GM23248 (cell line): ENCODE results near the gene MPST. TPM values are rescaled to one million over a fixed set of nuclear protein-coding genes. Genes with fewer than 3 reads are reported as not detected.

ENCODE experiments used
- DNase-seq: peaks from one replicate; pipeline ENCODE4 v3.0.0-alpha.2; 2015
- H2AFZ ChIP-seq: fragments of 200-600 bp; sonication (generic); 2 replicates; pipeline ENCODE4 v1.6.1; 2016; ENCODE audit warnings: antibody characterized with exemption
- H3F3A ChIP-seq: fragments of 200-600 bp; sonication (generic); 2 replicates; pipeline ENCODE4 v1.6.1; 2016; ENCODE audit warnings: mild to moderate bottlenecking, antibody characterized with exemption, mixed run types; ENCODE audit not compliant: insufficient read depth
- H3K27ac ChIP-seq: fragments of 200-600 bp; sonication (generic); 2 replicates; pipeline ENCODE4 v1.5.1; 2016; ENCODE audit warnings: mild to moderate bottlenecking
- H3K27me3 ChIP-seq: fragments of 200-600 bp; sonication (generic); replicated peaks from 2 replicates; pipeline ENCODE4 v1.6.1; 2016; ENCODE audit warnings: mild to moderate bottlenecking; ENCODE audit not compliant: insufficient read depth
- H3K36me3 ChIP-seq: fragments of 200-600 bp; sonication (generic); 2 replicates; pipeline ENCODE4 v1.6.1; 2016; ENCODE audit warnings: low read depth, mild to moderate bottlenecking
- H3K4me1 ChIP-seq: fragments of 200-600 bp; sonication (generic); 2 replicates; pipeline ENCODE4 v1.6.1; 2016; ENCODE audit warnings: mild to moderate bottlenecking; ENCODE audit not compliant: insufficient read depth
- H3K4me2 ChIP-seq: fragments of 200-600 bp; sonication (generic); one replicate; pipeline ENCODE4 v1.6.1; 2016; ENCODE audit warnings: mild to moderate bottlenecking; ENCODE audit not compliant: unreplicated experiment
- H3K4me3 ChIP-seq: fragments of 200-600 bp; sonication (generic); 2 replicates; pipeline ENCODE4 v1.5.1; 2016; ENCODE audit warnings: mild to moderate bottlenecking
- H3K79me2 ChIP-seq: fragments of 200-600 bp; sonication (generic); 2 replicates; pipeline ENCODE4 v1.6.1; 2016; ENCODE audit warnings: mild to moderate bottlenecking; ENCODE audit not compliant: insufficient read depth
- H3K9ac ChIP-seq: fragments of 200-600 bp; sonication (generic); 2 replicates; pipeline ENCODE4 v1.6.1; 2016; ENCODE audit warnings: mild to moderate bottlenecking
- H3K9me2 ChIP-seq: fragments of 200-600 bp; sonication (generic); 2 replicates; pipeline ENCODE4 v1.6.1; 2016; ENCODE audit warnings: mixed run types, mild to moderate bottlenecking, moderate library complexity; ENCODE audit not compliant: insufficient read depth
- H3K9me3 ChIP-seq: fragments of 200-600 bp; sonication (generic); one replicate; pipeline ENCODE4 v1.6.1; 2017; ENCODE audit warnings: low read depth
- H4K20me1 ChIP-seq: fragments of 200-600 bp; sonication (generic); 2 replicates; pipeline ENCODE4 v1.6.0; 2016; ENCODE audit not compliant: insufficient read depth
- EZH2 ChIP-seq: fragments of 200-600 bp; sonication (generic); IDR thresholded peaks from 2 replicates; pipeline ENCODE4 v1.6.1; 2018; ENCODE audit warnings: antibody characterized with exemption, mild to moderate bottlenecking; ENCODE audit not compliant: insufficient read depth, poor library complexity, severe bottlenecking
- EZH2phosphoT487 ChIP-seq: fragments of 200-600 bp; sonication (generic); IDR thresholded peaks from 2 replicates; pipeline ENCODE4 v1.6.1; 2018; ENCODE audit warnings: antibody characterized with exemption, moderate library complexity, mild to moderate bottlenecking, low read depth; ENCODE audit not compliant: insufficient read depth
- WGBS, 2 experiments: methylation state at CpG; one replicate each; pipeline ENCODE4 v1.1.6; 2015 to 2017; ENCODE audit warnings: low lambda C conversion rate in 2 of 2, low coverage in 1 of 2; ENCODE audit errors: missing lambda C conversion rate in 2 of 2; 5-methylcytosine and 5-hydroxymethylcytosine counted together
- in situ Hi-C: fragments of 300-500 bp; cut with MboI; formaldehyde crosslinking; loops from 2 replicates; pipeline ENCODE4 v1.15.0; 2020
- polyA plus RNA-seq: library from polyadenylated mRNA; unstranded; fragments of >200 nt; fragmentation: Nextera tagmentation; extraction: Ambion mirVana; gene quantifications from 2 replicates; pipeline ENCODE4 v1.2.1, GENCODE V29; 2016
- total RNA-seq: library from RNA; depleted of rRNA; stranded (reverse); fragments of >200 nt; shearing (Covaris generic); gene quantifications from 2 replicates; pipeline ENCODE4 v1.2.3, GENCODE V29; 2014

MPST gene
- total and polyA plus RNA-seq, 2 experiments from 2014 or later = 48.5 to 72.0 TPM

DNA sequence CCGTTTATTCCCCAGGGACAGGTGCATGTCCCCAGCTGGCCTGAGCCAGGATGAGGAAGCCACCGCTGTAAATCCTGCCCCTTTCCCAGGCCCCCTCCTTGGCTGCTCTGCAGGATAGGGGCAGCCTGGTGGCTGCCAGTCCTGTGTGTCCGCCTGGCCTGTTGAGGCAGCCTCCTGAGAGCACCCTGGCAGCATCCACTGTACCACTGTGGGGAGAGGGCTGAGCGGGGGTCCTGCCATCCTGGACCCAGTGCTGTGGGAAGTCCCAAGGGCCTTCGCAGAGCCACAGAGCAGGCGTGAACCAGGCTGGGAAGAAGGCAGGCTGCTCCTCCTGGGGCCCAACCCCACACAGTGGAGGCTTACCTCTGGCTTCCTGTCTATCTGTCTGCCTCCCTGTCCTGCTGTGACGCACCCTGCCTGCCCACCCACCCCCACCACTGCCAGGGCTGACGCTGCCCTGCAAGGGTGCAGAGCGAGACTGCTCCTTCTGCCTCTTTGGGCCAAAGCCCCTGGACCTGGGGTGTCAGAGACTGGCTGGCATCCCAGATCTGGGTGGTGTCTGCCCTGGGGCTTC lies 40.4 kb downstream of the MPST start:
- Histone ChIP-seq H3K27ac (no peak overlapping the region), H3K9ac (no peak overlapping the region), H3F3A (no peaks in the 10 kb centered on the region), H3K4me2 (no peak overlapping the region), H4K20me1 (no peaks in the 10 kb centered on the region), H3K9me3 (no peaks in the 10 kb centered on the region), H3K79me2 (no peaks in the 10 kb centered on the region), H2AFZ (no peak overlapping the region), H3K9me2 (no peaks in the 10 kb centered on the region), H3K4me3 (no peak overlapping the region), H3K4me1 (no peaks in the 10 kb centered on the region), H3K36me3 (peaks cover 2% of the 10 kb centered on the region; the same call in 1 of the 2 replicates), H3K27me3 (no peaks in the 10 kb centered on the region)
- TF ChIP-seq EZH2phosphoT487 (no peak), EZH2 (no peak)
- DNase-seq = no peak
- WGBS, 2 experiments = 85 to 93% methylated on average over 8 to 9 of the region's 9 CpGs
- in situ Hi-C loops = no loop called here

DNA sequence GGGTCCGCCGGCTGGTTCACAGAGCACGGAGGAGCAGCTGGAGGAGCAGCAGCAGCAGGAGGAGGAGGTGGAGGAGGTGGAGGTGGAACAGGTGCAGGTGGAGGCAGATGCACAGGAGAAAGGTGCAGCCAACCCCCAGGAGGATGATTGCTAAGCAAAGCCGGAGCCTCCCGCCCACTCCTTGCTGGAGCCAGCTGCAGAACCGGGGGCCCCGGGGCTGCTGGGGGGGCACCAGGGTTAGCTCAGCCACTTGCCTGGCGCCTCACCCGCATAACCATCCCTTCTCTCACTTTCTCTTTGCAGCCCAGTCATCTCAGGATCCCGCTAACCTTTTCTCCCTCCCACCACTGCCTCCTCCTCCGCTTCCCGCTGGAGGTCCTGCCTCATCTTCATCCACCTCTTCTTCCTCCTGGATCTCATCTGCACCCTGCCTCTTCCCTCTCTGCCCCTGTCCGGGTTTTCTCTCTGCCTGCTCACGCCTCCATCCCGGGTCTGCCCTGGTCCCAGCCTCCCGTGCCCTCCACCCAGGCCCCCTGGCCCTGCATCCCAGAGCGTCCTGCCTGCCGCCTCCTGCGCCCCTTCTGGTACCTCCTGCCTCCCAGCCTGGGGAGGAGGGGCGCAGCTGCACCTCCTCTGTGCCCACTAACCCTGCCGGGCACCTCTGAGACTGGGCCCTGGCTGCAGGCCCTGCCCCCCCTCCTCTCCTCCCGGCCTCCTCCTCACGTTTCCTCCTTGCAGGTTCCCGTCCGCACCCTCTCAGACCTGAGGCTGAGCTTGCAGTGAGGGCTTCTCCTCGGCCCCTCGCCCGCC lies 41.5 kb downstream of the MPST start:
- Histone ChIP-seq H3K9ac (no peak overlapping the region), H3K4me1 (no peaks in the 10 kb centered on the region)
- in situ Hi-C loops = no loop called here

DNA sequence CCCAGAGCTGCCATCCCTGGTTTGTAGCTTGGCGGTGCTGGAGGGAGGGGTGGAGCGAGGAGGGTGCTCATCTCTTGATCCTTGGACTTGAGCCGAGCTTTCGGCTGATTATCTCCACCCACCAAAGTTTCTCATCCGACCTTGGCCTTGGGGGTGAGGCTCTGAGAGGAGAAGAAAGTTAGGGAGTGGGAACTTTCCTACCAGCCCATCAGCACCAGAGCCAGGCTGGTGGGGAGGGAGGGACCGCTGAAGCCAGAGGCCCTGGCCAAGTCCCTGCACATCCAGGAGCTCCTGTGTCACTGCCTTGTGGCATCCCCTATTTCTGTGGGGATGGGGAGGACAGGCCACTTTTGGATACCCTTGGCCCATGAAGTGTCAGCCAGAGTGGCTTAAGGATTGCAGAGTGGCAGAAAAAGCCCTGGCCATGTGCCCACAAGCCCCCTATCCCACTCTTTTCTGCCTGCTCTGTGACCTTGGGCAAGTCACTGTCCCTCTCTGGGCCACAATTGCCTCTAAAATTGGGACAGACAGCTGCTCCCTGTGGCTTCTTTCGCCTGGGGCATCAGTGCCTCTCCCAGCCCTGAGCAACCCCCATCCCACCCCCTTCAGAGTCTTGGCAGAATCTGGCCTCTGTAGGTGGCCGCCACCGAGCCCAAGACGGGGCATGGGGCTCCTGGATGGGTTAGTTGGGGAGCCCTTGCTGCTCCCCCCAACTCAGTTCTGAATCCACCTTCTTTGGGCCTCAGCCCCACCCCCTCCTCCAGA lies 42.3 kb downstream of the MPST start:
- Histone ChIP-seq H3K9me3 (no peaks in the 10 kb centered on the region), H4K20me1 (no peaks in the 10 kb centered on the region), H3K9ac (no peak overlapping the region), H3K4me2 (no peak overlapping the region), H3K79me2 (no peaks in the 10 kb centered on the region), H3K27me3 (no peaks in the 10 kb centered on the region), H3K27ac (no peak overlapping the region), H3K4me1 (no peaks in the 10 kb centered on the region), H3F3A (no peaks in the 10 kb centered on the region), H3K4me3 (no peak overlapping the region), H3K9me2 (no peaks in the 10 kb centered on the region), H2AFZ (no peak overlapping the region), H3K36me3 (no peaks in the 10 kb centered on the region)
- no peak for DNase-seq
- WGBS, 2 experiments = 85 to 88% methylated on average over 8 to 10 of the region's 10 CpGs
- in situ Hi-C loops = no loop called here
- TF ChIP-seq EZH2phosphoT487 (no peak), EZH2 (no peak)

More for the DNA sequence above, 41.5 kb downstream of the MPST start:
- H2AFZ ChIP-seq = no peak overlapping the region
- H3K9me2 ChIP-seq = no peaks in the 10 kb centered on the region
- H3K9me3 ChIP-seq = no peaks in the 10 kb centered on the region
- H3K4me3 ChIP-seq = no peak overlapping the region
- H3K79me2 ChIP-seq = no peaks in the 10 kb centered on the region
- H3K36me3 ChIP-seq = peaks cover 2% of the 10 kb centered on the region; the same call in 1 of the 2 replicates
- no peaks in the 10 kb centered on the region for H3F3A ChIP-seq
- WGBS, 2 experiments = 91 to 94% methylated on average over 24 to 28 of the region's 28 CpGs
- H3K27me3 ChIP-seq = no peaks in the 10 kb centered on the region
- no peak overlapping the region for H3K27ac ChIP-seq
- DNase-seq = no peak
- no peaks in the 10 kb centered on the region for H4K20me1 ChIP-seq
- H3K4me2 ChIP-seq = no peak overlapping the region
- TF ChIP-seq EZH2phosphoT487 = no peak
- TF ChIP-seq EZH2 = no peak

DNA sequence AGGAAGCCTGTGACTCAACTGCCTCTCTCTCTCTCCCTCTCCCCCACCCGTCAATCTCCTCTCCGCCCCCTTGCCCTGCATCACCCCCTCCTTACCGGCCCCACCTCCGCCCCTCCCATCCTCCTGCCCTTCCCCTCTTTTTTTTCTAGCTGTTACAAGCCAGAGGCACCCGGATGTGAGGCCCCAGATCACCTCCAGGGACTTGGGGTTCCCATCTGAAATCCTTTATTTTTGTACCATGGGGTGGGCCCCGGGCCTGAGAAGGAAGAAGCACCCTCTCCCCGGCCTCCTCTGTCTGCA lies 42.8 kb downstream of the MPST start:
- Histone ChIP-seq H3K9me3 (no peaks in the 10 kb centered on the region), H3K9ac (no peak overlapping the region), H3K79me2 (no peaks in the 10 kb centered on the region), H3K4me2 (no peak overlapping the region), H3K9me2 (no peaks in the 10 kb centered on the region), H4K20me1 (no peaks in the 10 kb centered on the region), H3K4me1 (no peaks in the 10 kb centered on the region), H2AFZ (no peak overlapping the region), H3K36me3 (no peaks in the 10 kb centered on the region), H3F3A (no peaks in the 10 kb centered on the region), H3K27ac (no peak overlapping the region), H3K4me3 (no peak overlapping the region), H3K27me3 (no peaks in the 10 kb centered on the region)
- in situ Hi-C loops = no loop called here
- no peak for DNase-seq
- TF ChIP-seq EZH2 (no peak), EZH2phosphoT487 (no peak)
- 51 to 57% methylated on average over 3 to 7 of the region's 7 CpGs for WGBS, 2 experiments
